MM.1S (cell line): ENCODE results near the gene MAP2K3.
"Not testable (repeated sequence)": the region's sequence is repeated elsewhere in the genome, so short reads cannot be mapped to it uniquely, and the experiment has no call there.

ENCODE experiments used
- DNase-seq: peaks from one replicate; pipeline ENCODE4 v3.0.0-alpha.2; 2015
- H2AFZ ChIP-seq: fragments of 300-600 bp; sonication (generic); 2 replicates; pipeline ENCODE4 v1.6.0; 2016; ENCODE audit warnings: antibody characterized with exemption, low read length
- H3F3A ChIP-seq: fragments of 300-600 bp; sonication (generic); 2 replicates; pipeline ENCODE4 v1.6.1; 2016; ENCODE audit warnings: mild to moderate bottlenecking, antibody characterized with exemption, low read length, moderate library complexity, mixed read lengths; ENCODE audit not compliant: insufficient read depth
- H3K27ac ChIP-seq: fragments of 300-600 bp; sonication (generic); 2 replicates; pipeline ENCODE4 v1.5.1; 2016; ENCODE audit warnings: mild to moderate bottlenecking, low read length
- H3K27me3 ChIP-seq: fragments of 300-600 bp; sonication (generic); replicated peaks from 2 replicates; pipeline ENCODE4 v1.6.0; 2016; ENCODE audit warnings: low read length; ENCODE audit not compliant: insufficient read depth
- H3K36me3 ChIP-seq: fragments of 300-600 bp; sonication (generic); replicated peaks from 2 replicates; pipeline ENCODE4 v1.6.1; 2016; ENCODE audit warnings: mild to moderate bottlenecking, low read length, mixed read lengths; ENCODE audit not compliant: insufficient read depth
- H3K4me1 ChIP-seq: fragments of 300-600 bp; sonication (generic); 2 replicates; pipeline ENCODE4 v1.6.1; 2016; ENCODE audit warnings: low read length, mixed read lengths
- H3K4me2 ChIP-seq: fragments of 300-600 bp; sonication (generic); 2 replicates; pipeline ENCODE4 v1.6.0; 2016; ENCODE audit warnings: low read depth, low read length
- H3K4me3 ChIP-seq: fragments of 300-600 bp; sonication (generic); 2 replicates; pipeline ENCODE4 v1.5.1; 2016; ENCODE audit warnings: low read length, mixed read lengths
- H3K79me2 ChIP-seq: fragments of 300-600 bp; sonication (generic); 2 replicates; pipeline ENCODE4 v1.6.1; 2016; ENCODE audit warnings: mixed run types, low read length, mixed read lengths
- H3K9ac ChIP-seq: fragments of 300-600 bp; sonication (generic); 2 replicates; pipeline ENCODE4 v1.6.1; 2016; ENCODE audit warnings: low read length, mixed read lengths
- H3K9me2 ChIP-seq: fragments of 300-600 bp; sonication (generic); replicated peaks from 2 replicates; pipeline ENCODE4 v1.6.1; 2016; ENCODE audit warnings: mild to moderate bottlenecking, low read length, mixed read lengths; ENCODE audit not compliant: insufficient read depth
- H3K9me3 ChIP-seq: fragments of 300-600 bp; sonication (generic); replicated peaks from 2 replicates; pipeline ENCODE4 v1.6.1; 2016; ENCODE audit warnings: mild to moderate bottlenecking, low read length, mixed read lengths; ENCODE audit not compliant: insufficient read depth
- H4K20me1 ChIP-seq: fragments of 300-600 bp; sonication (generic); 2 replicates; pipeline ENCODE4 v1.6.1; 2016; ENCODE audit warnings: mild to moderate bottlenecking, low read length, moderate library complexity, mixed read lengths; ENCODE audit not compliant: insufficient read depth
- CTCF ChIP-seq: fragments of 300-600 bp; sonication (generic); IDR thresholded peaks from 2 replicates; pipeline ENCODE4 v1.5.1; 2016; ENCODE audit warnings: antibody characterized with exemption, low read length, mixed read lengths
- EZH2 ChIP-seq: fragments of 300-600 bp; sonication (generic); optimal IDR thresholded peaks from 2 replicates; pipeline ENCODE3; 2017; ENCODE audit warnings: low read depth, mild to moderate bottlenecking, antibody characterized with exemption, low read length, mixed read lengths
- EZH2phosphoT487 ChIP-seq: fragments of 300-600 bp; sonication (generic); IDR thresholded peaks from 2 replicates; pipeline ENCODE4 v1.6.1; 2018; ENCODE audit warnings: antibody characterized with exemption, low read length

The MAP2K3 gene

GRCh38 chr17:21330436-21331160, 46.1 kb downstream of the MAP2K3 start:
- Histone ChIP-seq H3K27ac (no peak overlapping the region), H3K27me3 (no peaks in the 10 kb centered on the region; the same call in 1 of the 2 replicates), H3K4me2 (no peak overlapping the region), H2AFZ (no peak overlapping the region), H4K20me1 (no peaks in the 10 kb centered on the region), H3K4me1 (no peaks in the 10 kb centered on the region), H3K9ac (no peak overlapping the region), H3F3A (no peaks in the 10 kb centered on the region), H3K79me2 (no peaks in the 10 kb centered on the region), H3K36me3 (no peaks in the 10 kb centered on the region), H3K9me2 (no peaks in the 10 kb centered on the region), H3K4me3 (no peak overlapping the region), H3K9me3 (no peaks in the 10 kb centered on the region)
- DNase-seq, result no peak
- no peak for TF ChIP-seq CTCF
- TF ChIP-seq EZH2phosphoT487, result no peak
- TF ChIP-seq EZH2, result no peak

GRCh38 chr17:21336541-21337294, 52.2 kb downstream of the MAP2K3 start:
- not testable (repeated sequence) for H3K4me2 ChIP-seq, H3K36me3 ChIP-seq, H3F3A ChIP-seq, H3K4me1 ChIP-seq, H3K79me2 ChIP-seq, H2AFZ ChIP-seq, H3K9ac ChIP-seq, H3K27me3 ChIP-seq, H3K4me3 ChIP-seq, H3K9me3 ChIP-seq, DNase-seq, H4K20me1 ChIP-seq, H3K9me2 ChIP-seq, H3K27ac ChIP-seq

GRCh38 chr17:21337981-21338625, 53.6 kb downstream of the MAP2K3 start:
- H3K9me2 ChIP-seq, H2AFZ ChIP-seq, DNase-seq, H3F3A ChIP-seq, H3K9me3 ChIP-seq, H3K4me3 ChIP-seq, H3K27me3 ChIP-seq, H3K79me2 ChIP-seq, H3K36me3 ChIP-seq, H4K20me1 ChIP-seq, H3K4me1 ChIP-seq, H3K27ac ChIP-seq, H3K9ac ChIP-seq, H3K4me2 ChIP-seq: not testable (repeated sequence)

- H3K27ac ChIP-seq, result no peak overlapping the region
- no peaks in the 10 kb centered on the region for H3K36me3 ChIP-seq
- TF ChIP-seq EZH2, result no peak
- TF ChIP-seq EZH2phosphoT487, result no peak
- no peak for TF ChIP-seq CTCF
- H3K4me1 ChIP-seq, result no peaks in the 10 kb centered on the region
- no peak overlapping the region for H3K4me3 ChIP-seq
- no peaks in the 10 kb centered on the region for H3K27me3 ChIP-seq
- no peaks in the 10 kb centered on the region for H3K9me3 ChIP-seq
- H3K79me2 ChIP-seq, result no peaks in the 10 kb centered on the region
- no peaks in the 10 kb centered on the region for H3F3A ChIP-seq
- no peak overlapping the region for H2AFZ ChIP-seq
- no peaks in the 10 kb centered on the region for H3K9me2 ChIP-seq
- H3K9ac ChIP-seq, result no peak overlapping the region
- H3K4me2 ChIP-seq, result no peak overlapping the region
- DNase-seq, result no peak
- H4K20me1 ChIP-seq, result no peaks in the 10 kb centered on the region
Observed at GRCh38 chr17:21339011-21339410, 54.5 kb downstream of the MAP2K3 start.

GRCh38 chr17:21339571-21339970, 55.1 kb downstream of the MAP2K3 start:
- not testable (repeated sequence) for H3K9me3 ChIP-seq, H3F3A ChIP-seq, H3K36me3 ChIP-seq, H3K27me3 ChIP-seq, H3K79me2 ChIP-seq, H3K9me2 ChIP-seq, H3K4me1 ChIP-seq, H4K20me1 ChIP-seq, DNase-seq, H3K4me2 ChIP-seq, H3K27ac ChIP-seq, H3K9ac ChIP-seq, H2AFZ ChIP-seq, H3K4me3 ChIP-seq

- not testable (repeated sequence) for H2AFZ ChIP-seq, H4K20me1 ChIP-seq, H3K9ac ChIP-seq, H3K36me3 ChIP-seq, DNase-seq, H3F3A ChIP-seq, H3K9me2 ChIP-seq, H3K9me3 ChIP-seq, H3K27me3 ChIP-seq, H3K4me1 ChIP-seq, H3K79me2 ChIP-seq, H3K4me3 ChIP-seq, H3K4me2 ChIP-seq, H3K27ac ChIP-seq
Observed at GRCh38 chr17:21340407-21340806, 55.9 kb downstream of the MAP2K3 start.
